Loucy (cell line): ENCODE results near the gene PTGDS.

Experiments used
- EZH2phosphoT487 ChIP-seq: fragments of 200-600 bp; IDR thresholded peaks from 2 replicates; pipeline ENCODE4 v1.6.1; 2018; ENCODE audit warnings: antibody characterized with exemption, mild to moderate bottlenecking, moderate library complexity, borderline replicate concordance
- TF ChIP-seq, protein P1 (sequence below): fragments of 200-600 bp; sonication (generic); conservative IDR thresholded peaks from 2 replicates; pipeline ENCODE4 v1.5.1; 2014; ENCODE audit warnings: mild to moderate bottlenecking, antibody characterized with exemption, low read length

- TF ChIP-seq, protein P1, sequence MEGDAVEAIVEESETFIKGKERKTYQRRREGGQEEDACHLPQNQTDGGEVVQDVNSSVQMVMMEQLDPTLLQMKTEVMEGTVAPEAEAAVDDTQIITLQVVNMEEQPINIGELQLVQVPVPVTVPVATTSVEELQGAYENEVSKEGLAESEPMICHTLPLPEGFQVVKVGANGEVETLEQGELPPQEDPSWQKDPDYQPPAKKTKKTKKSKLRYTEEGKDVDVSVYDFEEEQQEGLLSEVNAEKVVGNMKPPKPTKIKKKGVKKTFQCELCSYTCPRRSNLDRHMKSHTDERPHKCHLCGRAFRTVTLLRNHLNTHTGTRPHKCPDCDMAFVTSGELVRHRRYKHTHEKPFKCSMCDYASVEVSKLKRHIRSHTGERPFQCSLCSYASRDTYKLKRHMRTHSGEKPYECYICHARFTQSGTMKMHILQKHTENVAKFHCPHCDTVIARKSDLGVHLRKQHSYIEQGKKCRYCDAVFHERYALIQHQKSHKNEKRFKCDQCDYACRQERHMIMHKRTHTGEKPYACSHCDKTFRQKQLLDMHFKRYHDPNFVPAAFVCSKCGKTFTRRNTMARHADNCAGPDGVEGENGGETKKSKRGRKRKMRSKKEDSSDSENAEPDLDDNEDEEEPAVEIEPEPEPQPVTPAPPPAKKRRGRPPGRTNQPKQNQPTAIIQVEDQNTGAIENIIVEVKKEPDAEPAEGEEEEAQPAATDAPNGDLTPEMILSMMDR, result no peak
- TF ChIP-seq EZH2phosphoT487, result no peak
Observed at GRCh38 chr9:136954270-136955083, 22.8 kb upstream of the PTGDS start.
